ENCODE measurements around the gene FAM78A. TPM values are rescaled to one million over a fixed set of nuclear protein-coding genes. Genes with fewer than 3 reads are reported as not detected.

The FAM78A gene
- total and polyA plus RNA-seq, 7 experiments from 2014 or later = 10.5 to 114 (median 66.0) TPM

- no peaks in the 10 kb centered on the region for H3K36me3 ChIP-seq (ENCODE audit: control insufficient read depth in 2 of 3, insufficient read depth in 3 of 3, low read length in 3 of 3)
- ATAC-seq = peak; percentile 8
- H3K4me3 Mint-ChIP-seq = no peak overlapping the region
- H3K4me1 Mint-ChIP-seq = peaks cover 0 to 3% (median 0%) of the 10 kb centered on the region in 7 donors
- H3K9me3 ChIP-seq (ENCODE audit: control insufficient read depth in 2 of 3, low read length in 3 of 3) = no peaks in the 10 kb centered on the region
- H3K27ac ChIP-seq (ENCODE audit: low read depth, low read length) = no peak overlapping the region
- H3K27ac Mint-ChIP-seq = no peak overlapping the region
- H3K4me3 ChIP-seq (ENCODE audit: low read length) = no peak overlapping the region
- no peak for DNase-seq
- no peaks in the 10 kb centered on the region for H3K36me3 Mint-ChIP-seq
- intact Hi-C loops (cut with micrococcal nuclease) = no loop called here
- H3K9me3 Mint-ChIP-seq = no peaks in the 10 kb centered on the region
- no peaks in the 10 kb centered on the region for H3K27me3 Mint-ChIP-seq
- CTCF ChIA-PET = no interaction called here
- no peaks in the 10 kb centered on the region for H3K4me1 ChIP-seq (ENCODE audit: control insufficient read depth in 2 of 2, insufficient read depth in 2 of 2, low read length in 2 of 2)
- H3K27me3 ChIP-seq (ENCODE audit: control insufficient read depth in 2 of 2, insufficient read depth in 2 of 2, low read length in 2 of 2) = no peaks in the 10 kb centered on the region
- POLR2A ChIA-PET = interaction anchor here (1.1 to 2.8 kb wide), 3 partner anchors 10 to 108 kb away, joined by 3 to 7 read pairs (median 3); no protein-coding TSS in a partner anchor
These were observed 13.9 kb upstream of the FAM78A start for GRCh38 chr9:131290036-131290766.

GRCh38 chr9:131289301-131290035 is 13.2 kb upstream of the FAM78A start, which contains the start of gene PLPP7:
Gene PLPP7 (plus strand): TSS chr9:131289723. CDS start chr9:131289998, 275 bp downstream.
- Histone ChIP-seq H3K27ac (ENCODE audit: low read depth, low read length) (no peak within 1 kb of the TSS), H3K27me3 (ENCODE audit: control insufficient read depth in 2 of 2, insufficient read depth in 2 of 2, low read length in 2 of 2) (no peaks in the 10 kb centered on the region), H3K36me3 (ENCODE audit: control insufficient read depth in 2 of 3, insufficient read depth in 3 of 3, low read length in 3 of 3) (no peaks in the 10 kb centered on the region), H3K4me3 (ENCODE audit: low read length) (no peak within 1 kb of the TSS), H3K4me1 (ENCODE audit: control insufficient read depth in 2 of 2, insufficient read depth in 2 of 2, low read length in 2 of 2) (no peaks in the 10 kb centered on the region), H3K9me3 (ENCODE audit: control insufficient read depth in 2 of 3, low read length in 3 of 3) (no peaks in the 10 kb centered on the region)
- ATAC-seq (peak; percentile 56), DNase-seq (no peak)
- CTCF ChIA-PET = no interaction called here
- POLR2A ChIA-PET = interaction anchor here (1.1 to 2.8 kb wide), 4 partner anchors 9 to 109 kb away, joined by 3 to 7 read pairs (median 3); no protein-coding TSS in a partner anchor
- Mint-ChIP-seq H3K27ac (no peak within 1 kb of the TSS), H3K4me1 (peaks cover 0 to 3% (median 0%) of the 10 kb centered on the region in 7 donors), H3K27me3 (peaks cover 0 to 5% (median 0%) of the 10 kb centered on the region in 5 donors), H3K9me3 (no peaks in the 10 kb centered on the region), H3K4me3 (peak within 1 kb of the TSS in 1 of 10 donors; percentile 9), H3K36me3 (no peaks in the 10 kb centered on the region)
- intact Hi-C loops (cut with micrococcal nuclease) = no loop called here

GRCh38 chr9:131288217-131288616 is 11.9 kb upstream of the FAM78A start:
- no peaks in the 10 kb centered on the region for H3K27me3 ChIP-seq (ENCODE audit: control insufficient read depth in 2 of 2, insufficient read depth in 2 of 2, low read length in 2 of 2)
- Mint-ChIP-seq H3K4me1 (peaks cover 0 to 5% (median 2%) of the 10 kb centered on the region in 7 donors), H3K9me3 (no peaks in the 10 kb centered on the region), H3K27ac (no peak overlapping the region), H3K27me3 (peaks cover 0 to 17% (median 0%) of the 10 kb centered on the region in 5 donors), H3K36me3 (no peaks in the 10 kb centered on the region), H3K4me3 (no peak overlapping the region)
- no peaks in the 10 kb centered on the region for H3K4me1 ChIP-seq (ENCODE audit: control insufficient read depth in 2 of 2, insufficient read depth in 2 of 2, low read length in 2 of 2)
- H3K27ac ChIP-seq (ENCODE audit: low read depth, low read length) = no peak overlapping the region
- DNase-seq (no peak), ATAC-seq (no peak)
- no peak overlapping the region for H3K4me3 ChIP-seq (ENCODE audit: low read length)
- H3K9me3 ChIP-seq (ENCODE audit: control insufficient read depth in 2 of 3, low read length in 3 of 3) = no peaks in the 10 kb centered on the region
- ChIA-PET POLR2A (interaction anchor here (1.0 to 2.8 kb wide), 3 partner anchors 8 to 20 kb away, joined by 3 to 7 read pairs (median 4); no protein-coding TSS in a partner anchor), CTCF (no interaction called here)
- H3K36me3 ChIP-seq (ENCODE audit: control insufficient read depth in 2 of 3, insufficient read depth in 3 of 3, low read length in 3 of 3) = no peaks in the 10 kb centered on the region
- intact Hi-C loops (cut with micrococcal nuclease) = no loop called here

DNA sequence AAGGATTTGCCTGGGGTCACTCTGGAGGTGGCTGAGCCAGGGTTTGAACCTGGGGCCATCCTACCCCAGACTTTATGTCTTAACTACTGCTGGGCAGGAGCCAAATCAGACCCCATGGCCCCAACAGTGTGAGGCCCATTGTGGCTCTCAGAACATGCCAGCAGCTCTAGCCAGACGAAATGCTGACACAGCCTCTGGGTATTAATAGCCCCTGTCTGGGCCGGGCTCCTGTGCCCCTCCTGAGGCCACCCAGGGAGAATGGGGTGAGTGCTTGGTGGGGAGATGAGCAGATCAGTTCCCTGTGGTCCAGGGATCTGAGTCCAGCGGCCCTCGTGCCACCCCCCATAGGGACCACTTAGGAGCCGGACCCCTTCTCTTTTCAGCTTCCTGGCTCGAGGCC is 11.0 kb upstream of the FAM78A start:
- no peak overlapping the region for H3K4me3 Mint-ChIP-seq
- ATAC-seq (no peak), DNase-seq (no peak)
- intact Hi-C loops (cut with micrococcal nuclease) = no loop called here
- H3K9me3 Mint-ChIP-seq = no peaks in the 10 kb centered on the region
- H3K27me3 Mint-ChIP-seq = peaks cover 0 to 22% (median 0%) of the 10 kb centered on the region in 5 donors
- Histone ChIP-seq H3K4me3 (ENCODE audit: low read length) (no peak overlapping the region), H3K27ac (ENCODE audit: low read depth, low read length) (no peak overlapping the region), H3K9me3 (ENCODE audit: control insufficient read depth in 2 of 3, low read length in 3 of 3) (no peaks in the 10 kb centered on the region), H3K36me3 (ENCODE audit: control insufficient read depth in 2 of 3, insufficient read depth in 3 of 3, low read length in 3 of 3) (no peaks in the 10 kb centered on the region), H3K27me3 (ENCODE audit: control insufficient read depth in 2 of 2, insufficient read depth in 2 of 2, low read length in 2 of 2) (no peaks in the 10 kb centered on the region), H3K4me1 (ENCODE audit: control insufficient read depth in 2 of 2, insufficient read depth in 2 of 2, low read length in 2 of 2) (peaks cover 1 to 2% of the 10 kb centered on the region in 2 donors)
- no peak overlapping the region for H3K27ac Mint-ChIP-seq
- ChIA-PET POLR2A (interaction anchor here (0.5 to 1.0 kb wide), 2 partner anchors 19 to 23 kb away, joined by 4 read pairs; no protein-coding TSS in a partner anchor), CTCF (no interaction called here)
- H3K4me1 Mint-ChIP-seq = peaks cover 2 to 8% (median 2%) of the 10 kb centered on the region in 7 donors
- H3K36me3 Mint-ChIP-seq = peaks cover 0 to under 1% (median 0%) of the 10 kb centered on the region in 5 donors

- Histone ChIP-seq H3K9me3 (ENCODE audit: control insufficient read depth in 2 of 3, low read length in 3 of 3) (no peaks in the 10 kb centered on the region), H3K4me3 (ENCODE audit: low read length) (no peak overlapping the region), H3K4me1 (ENCODE audit: control insufficient read depth in 2 of 2, insufficient read depth in 2 of 2, low read length in 2 of 2) (peaks cover 6 to 8% of the 10 kb centered on the region in 2 donors), H3K27ac (ENCODE audit: low read depth, low read length) (no peak overlapping the region), H3K36me3 (ENCODE audit: control insufficient read depth in 2 of 3, insufficient read depth in 3 of 3, low read length in 3 of 3) (no peaks in the 10 kb centered on the region), H3K27me3 (ENCODE audit: control insufficient read depth in 2 of 2, insufficient read depth in 2 of 2, low read length in 2 of 2) (no peaks in the 10 kb centered on the region)
- DNase-seq = no peak
- ChIA-PET POLR2A (interaction anchor here (1.0 to 1.3 kb wide), 4 partner anchors 11 to 47 kb away, joined by 4 to 7 read pairs (median 5); no protein-coding TSS in a partner anchor), CTCF (no interaction called here)
- Mint-ChIP-seq H3K4me3 (no peak overlapping the region), H3K27ac (no peak overlapping the region), H3K4me1 (peaks cover 9 to 20% (median 15%) of the 10 kb centered on the region in 7 donors), H3K9me3 (no peaks in the 10 kb centered on the region), H3K36me3 (peaks cover 0 to 6% (median 0%) of the 10 kb centered on the region in 5 donors), H3K27me3 (peaks cover 0 to 36% (median 0%) of the 10 kb centered on the region in 5 donors)
- intact Hi-C loops (cut with micrococcal nuclease) = no loop called here
- ATAC-seq = no peak
These were observed 8.5 kb upstream of the FAM78A start for GRCh38 chr9:131284856-131285255.

DNA sequence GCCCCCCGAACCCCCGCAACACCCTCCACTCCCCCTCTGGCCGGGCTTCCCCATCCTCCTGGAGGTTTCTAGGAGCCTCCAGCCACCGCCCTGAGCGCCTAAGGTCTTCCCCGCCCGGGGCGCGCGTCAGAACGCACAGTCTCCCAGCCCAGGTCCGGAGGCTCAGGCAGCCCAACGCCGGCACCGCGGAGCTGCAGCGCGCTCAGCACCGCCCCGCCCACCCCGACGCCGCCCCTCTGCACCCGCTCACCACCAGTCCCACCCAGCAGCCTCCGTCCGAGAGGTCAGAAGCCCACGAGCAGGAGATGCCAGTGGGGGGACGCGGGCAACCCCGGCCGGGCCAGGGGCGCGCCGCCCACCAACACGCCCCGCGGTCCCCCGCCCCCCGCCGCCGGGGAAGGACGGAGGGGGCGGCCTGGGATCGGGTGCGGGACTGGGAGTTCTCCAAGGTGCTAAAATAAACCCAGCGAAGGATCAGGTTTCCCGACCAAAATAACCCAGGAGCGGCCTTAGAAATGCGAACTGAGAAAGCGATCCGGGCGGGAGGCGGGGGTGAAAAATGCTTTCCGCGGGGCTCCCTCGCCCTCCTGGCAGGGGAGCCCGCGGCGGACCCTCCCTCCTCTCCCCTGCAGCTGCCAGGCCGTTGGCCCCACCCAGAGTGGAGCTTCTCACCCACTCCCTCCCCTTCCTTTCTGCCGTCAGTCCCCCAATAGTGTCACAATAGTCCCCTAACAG is 6.5 kb upstream of the FAM78A start:
- Mint-ChIP-seq H3K27ac (no peak overlapping the region), H3K9me3 (no peaks in the 10 kb centered on the region), H3K27me3 (peaks cover 0 to 36% (median 0%) of the 10 kb centered on the region in 5 donors), H3K4me3 (peak overlapping the region in 9 of 10 donors; percentile 10 to 79 (median 57)), H3K36me3 (peaks cover 0 to 6% (median 0%) of the 10 kb centered on the region in 5 donors), H3K4me1 (peaks cover 17 to 38% (median 27%) of the 10 kb centered on the region in 7 donors)
- peaks cover 21 to 23% of the 10 kb centered on the region in 2 donors for H3K4me1 ChIP-seq (ENCODE audit: control insufficient read depth in 2 of 2, insufficient read depth in 2 of 2, low read length in 2 of 2)
- H3K27me3 ChIP-seq (ENCODE audit: control insufficient read depth in 2 of 2, insufficient read depth in 2 of 2, low read length in 2 of 2) = no peaks in the 10 kb centered on the region
- ATAC-seq (peak; percentile 18), DNase-seq (no peak)
- no peaks in the 10 kb centered on the region for H3K36me3 ChIP-seq (ENCODE audit: control insufficient read depth in 2 of 3, insufficient read depth in 3 of 3, low read length in 3 of 3)
- no peak overlapping the region for H3K27ac ChIP-seq (ENCODE audit: low read depth, low read length)
- CTCF ChIA-PET = no interaction called here
- POLR2A ChIA-PET = interaction anchor here (0.6 kb wide), 1 partner anchor 10 kb away, joined by 3 read pairs; no protein-coding TSS in a partner anchor
- intact Hi-C loops (cut with micrococcal nuclease) = no loop called here
- H3K9me3 ChIP-seq (ENCODE audit: control insufficient read depth in 2 of 3, low read length in 3 of 3) = no peaks in the 10 kb centered on the region
- no peak overlapping the region for H3K4me3 ChIP-seq (ENCODE audit: low read length)

All from naive thymus-derived CD4-positive, alpha-beta T cell (primary cell).